Measurements from ENCODE around the gene CYP11A1.
A peak's percentile ranks its signal among the peaks of the same experiment; 100 is the strongest.

CYP11A1 gene

GRCh38 chr15:74340150-74340549, 27.3 kb downstream of the CYP11A1 start:
- DNase-seq, result no peak

DNA sequence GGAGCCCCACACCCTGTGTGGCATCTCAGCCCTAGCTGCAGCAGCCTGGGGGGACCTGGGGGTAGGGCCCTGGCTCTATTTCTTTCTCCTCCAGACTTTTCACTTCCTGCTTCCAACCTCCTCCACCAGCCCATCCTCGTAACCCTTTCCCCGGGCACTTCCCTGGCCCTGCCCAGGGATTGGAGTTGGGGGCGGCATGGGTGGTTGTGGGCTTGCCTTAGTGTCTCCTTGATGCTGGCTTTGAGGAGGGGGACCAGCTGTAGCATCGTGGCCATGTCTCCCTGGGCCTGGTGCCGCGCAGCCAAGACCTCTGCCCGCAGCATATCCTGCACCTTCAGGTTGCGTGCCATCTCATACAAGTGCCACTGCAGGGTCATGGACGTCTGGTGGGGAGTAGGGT, 28.1 kb downstream of the CYP11A1 start:
- DNase-seq, result no peak

DNA sequence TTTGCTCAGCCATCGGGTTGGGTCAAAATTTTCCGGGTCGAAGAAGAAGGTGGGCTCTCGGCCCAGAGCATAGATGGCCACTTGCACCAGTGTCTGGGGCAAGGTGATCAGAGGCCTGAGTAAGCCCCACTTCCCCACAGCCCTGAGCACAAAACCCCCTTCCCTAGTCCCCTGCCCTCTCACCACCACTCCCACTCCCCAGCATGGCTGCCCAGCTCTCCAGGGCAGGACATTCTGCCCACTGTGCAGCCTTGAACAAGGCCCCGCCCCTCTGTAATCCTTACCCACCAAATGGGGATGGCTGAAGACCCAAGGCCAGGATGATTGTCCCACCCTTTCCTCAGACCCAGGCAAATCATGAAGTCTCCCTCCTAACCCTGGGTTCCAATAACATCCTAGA, 28.8 kb downstream of the CYP11A1 start:
- no peak for DNase-seq

- DNase-seq, result no peak
These were observed 29.7 kb downstream of the CYP11A1 start for GRCh38 chr15:74337607-74338211.

GRCh38 chr15:74337146-74337545, 30.3 kb downstream of the CYP11A1 start:
- DNase-seq, result no peak

DNA sequence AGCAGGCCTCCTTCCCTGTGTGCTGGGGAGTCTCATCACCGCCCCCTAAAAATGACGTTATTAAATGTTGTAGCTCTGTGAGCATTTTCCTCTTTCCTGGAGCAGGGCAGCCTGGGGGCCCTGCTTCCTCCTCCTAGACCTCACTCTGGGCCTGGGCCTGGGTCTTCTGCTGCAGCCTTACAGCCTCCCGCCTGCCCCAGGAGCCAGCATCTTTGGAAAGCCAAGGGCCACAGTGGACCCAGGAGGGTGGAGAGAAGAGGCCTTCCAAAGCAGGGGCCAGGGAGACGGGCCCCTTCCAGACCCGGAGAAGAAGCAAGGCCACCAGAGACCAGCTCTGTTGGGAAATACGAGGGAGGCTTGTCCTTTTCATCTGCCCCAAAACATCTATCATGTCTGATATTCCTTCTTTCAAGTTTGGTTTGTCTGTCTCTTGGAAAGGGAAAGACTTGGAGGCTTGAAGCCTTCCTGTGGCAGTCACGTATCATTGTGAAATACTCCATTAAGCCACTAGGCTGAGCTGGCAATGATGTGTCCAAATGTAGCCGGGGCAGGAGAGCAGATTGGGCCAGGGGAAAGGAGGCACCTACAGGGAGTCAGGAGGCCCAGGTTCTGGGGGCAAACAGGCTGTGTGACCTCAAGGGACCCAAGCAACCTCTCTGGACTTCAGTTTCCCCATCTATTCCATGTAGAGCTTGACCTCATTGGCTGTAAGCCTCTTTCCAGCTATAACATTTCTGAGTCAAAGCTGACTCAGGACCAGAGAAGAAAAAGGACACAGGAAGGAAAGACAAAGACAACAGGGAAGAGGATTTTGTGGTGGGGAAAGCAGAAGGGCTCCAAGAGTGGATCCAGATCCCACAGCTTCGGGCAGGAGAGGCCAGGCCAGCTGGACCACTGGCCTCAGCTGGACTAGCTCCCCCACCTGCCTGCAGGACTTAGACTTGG, 31.1 kb downstream of the CYP11A1 start:
- DNase-seq, result no peak

- no peak for DNase-seq
These were observed 32.0 kb downstream of the CYP11A1 start for GRCh38 chr15:74335396-74335795.

GRCh38 chr15:74334127-74334526, 33.3 kb downstream of the CYP11A1 start:
- no peak for DNase-seq

DNA sequence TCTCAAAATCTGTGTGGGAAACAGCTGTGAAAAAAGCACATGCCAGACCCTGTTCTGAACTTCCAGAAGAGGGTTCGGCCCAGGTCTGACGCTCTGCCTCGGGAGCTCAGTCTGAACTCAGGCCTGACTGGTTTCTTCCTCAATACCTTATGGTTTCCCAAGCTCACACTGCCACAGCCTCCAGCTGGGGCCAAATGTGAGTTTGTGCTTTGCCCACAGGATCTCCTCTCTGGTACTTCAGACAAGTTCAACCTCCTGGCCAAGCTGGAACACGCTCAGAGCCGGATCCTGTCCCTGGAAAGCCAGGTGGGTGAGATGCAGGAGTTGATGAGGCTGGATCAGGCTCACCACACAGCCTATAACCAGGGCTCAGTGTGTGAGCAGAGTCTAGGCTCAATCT, 33.8 kb downstream of the CYP11A1 start:
- DNase-seq, result no peak

GRCh38 chr15:74333093-74333492, 34.4 kb downstream of the CYP11A1 start:
- no peak for DNase-seq

DNA sequence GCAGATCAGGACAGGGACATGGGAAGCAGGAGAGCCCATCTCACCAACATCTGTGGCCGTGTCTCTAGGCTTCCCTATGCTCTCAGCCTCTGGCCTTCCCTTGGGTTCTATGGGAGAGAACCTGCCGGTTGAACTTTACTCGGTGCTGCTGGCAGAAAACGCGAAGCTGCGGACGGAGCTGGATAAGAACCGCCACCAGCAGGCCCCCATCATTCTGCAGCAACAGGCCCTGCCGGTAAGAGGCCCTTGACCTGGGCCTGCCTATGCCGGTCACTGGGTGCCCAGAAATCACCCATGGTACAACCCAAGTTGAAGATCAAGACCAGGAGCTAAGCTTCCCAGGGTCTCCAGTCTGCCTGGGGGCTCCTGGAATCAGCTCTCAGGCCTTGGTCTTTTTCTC, 34.8 kb downstream of the CYP11A1 start:
- DNase-seq, result no peak

DNA sequence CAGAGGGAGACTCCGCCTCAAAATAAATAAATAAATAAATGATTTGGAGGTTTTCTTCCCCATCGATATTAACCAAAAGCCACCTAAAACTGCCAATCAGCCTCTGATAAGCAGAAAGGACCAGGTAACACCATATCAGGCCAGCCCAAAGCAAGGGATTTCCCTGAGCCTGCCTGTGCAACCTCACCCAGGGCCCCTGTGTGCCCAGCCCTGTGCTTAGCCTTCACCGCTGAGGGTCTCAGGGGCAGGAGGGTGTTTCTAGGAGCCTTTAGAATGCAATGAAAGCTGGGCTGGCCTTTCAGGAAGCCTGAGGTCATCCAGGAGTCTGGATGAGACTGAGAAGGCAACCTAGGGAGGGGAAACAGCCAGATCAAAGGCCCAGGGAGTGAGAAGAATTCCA, 35.4 kb downstream of the CYP11A1 start:
- no peak for DNase-seq

- DNase-seq, result no peak
These were observed 36.5 kb downstream of the CYP11A1 start for GRCh38 chr15:74330861-74331408.

- no peak for DNase-seq
These were observed 39.0 kb downstream of the CYP11A1 start for GRCh38 chr15:74328331-74329056.

DNA sequence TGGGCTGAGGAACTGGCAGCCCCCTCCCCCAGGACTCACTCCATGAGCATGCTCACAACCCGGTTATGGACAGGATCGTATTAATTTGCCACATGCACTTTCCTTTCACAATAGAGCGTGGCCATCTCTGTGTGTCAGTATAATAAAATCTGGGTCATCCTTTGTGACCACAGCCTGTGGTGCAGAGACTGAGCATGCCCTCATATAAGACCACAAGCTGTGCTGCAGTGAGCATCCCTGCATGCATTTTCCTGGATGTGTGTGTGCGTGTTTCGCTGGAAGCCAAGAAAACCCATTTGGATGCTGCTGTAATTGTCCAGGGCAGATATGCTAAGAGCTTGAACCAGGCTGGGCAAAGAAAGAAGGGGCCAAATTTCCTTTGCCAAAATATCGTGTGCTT, 39.7 kb downstream of the CYP11A1 start:
- DNase-seq, result no peak

- DNase-seq, result no peak
These were observed 40.7 kb downstream of the CYP11A1 start for GRCh38 chr15:74326746-74327145.

DNA sequence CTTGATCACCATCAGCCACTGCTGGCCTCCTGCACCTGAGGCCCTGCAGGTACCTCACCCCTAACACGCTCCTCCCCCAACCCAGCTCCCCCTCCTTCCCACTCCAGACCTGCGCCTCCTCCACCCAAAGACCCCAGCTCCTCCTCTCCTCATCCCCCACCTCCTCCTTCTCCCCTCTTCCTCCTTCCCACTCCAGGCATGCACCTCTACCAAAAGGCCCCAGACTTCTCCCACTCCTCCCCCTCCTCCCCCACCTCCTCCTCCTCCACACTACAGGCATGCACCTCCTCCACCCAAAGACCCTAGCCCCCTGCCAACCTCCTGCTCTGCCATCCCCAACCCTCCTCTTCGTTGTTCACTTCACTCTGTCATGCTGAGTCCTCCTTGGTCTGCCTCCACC, 42.7 kb downstream of the CYP11A1 start:
- no peak for DNase-seq

DNA sequence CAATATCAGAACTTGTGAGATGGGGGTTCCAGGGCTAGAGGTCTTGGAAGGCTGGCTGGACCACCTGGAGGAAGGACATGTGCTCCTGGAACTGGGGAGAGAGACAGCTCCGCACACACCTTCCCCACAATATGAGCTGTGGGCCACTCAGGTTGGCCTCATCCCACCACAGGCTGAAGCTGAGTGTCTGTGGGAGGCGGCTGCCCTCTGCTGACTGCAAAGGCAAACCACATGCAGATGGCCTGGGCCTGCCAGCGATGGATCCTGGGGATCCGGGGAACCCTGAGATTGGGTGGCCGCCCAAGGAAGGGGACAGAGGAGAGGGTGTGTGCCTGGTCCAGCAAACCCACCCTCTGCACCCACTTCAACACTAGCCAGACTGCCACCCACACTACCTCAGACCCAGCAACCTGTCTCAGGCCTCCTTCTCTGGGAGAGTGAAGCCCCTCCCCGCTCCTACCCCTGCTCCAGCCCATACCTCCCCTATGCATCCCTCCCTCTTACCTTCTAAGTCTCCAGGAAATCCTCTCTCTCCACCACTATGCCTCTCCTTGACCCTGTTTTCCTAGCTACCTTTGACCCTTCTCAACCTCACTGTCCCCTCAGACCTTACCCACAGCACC, 44.8 kb downstream of the CYP11A1 start:
- peak; percentile 59 for DNase-seq

- no peak for DNase-seq
These were observed 46.8 kb downstream of the CYP11A1 start for GRCh38 chr15:74320352-74321247.

- no peak for DNase-seq
These were observed 47.7 kb downstream of the CYP11A1 start for GRCh38 chr15:74319596-74320351.

DNA sequence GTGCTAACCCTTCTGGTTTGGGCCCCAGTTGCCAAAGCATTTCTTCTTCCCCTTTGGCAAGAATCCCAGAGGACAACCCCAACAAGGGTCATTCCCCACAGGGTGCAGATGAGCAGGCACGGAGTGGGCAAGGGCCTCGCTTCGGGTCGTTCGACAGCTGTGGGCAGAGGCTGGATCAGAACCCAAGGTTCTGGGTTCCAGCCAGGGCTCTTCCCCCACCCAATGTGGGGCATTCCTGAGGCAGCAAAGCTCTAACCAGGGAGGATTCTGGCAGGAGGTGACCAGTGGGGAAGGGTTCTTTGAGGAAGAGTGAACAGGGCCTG, 48.3 kb downstream of the CYP11A1 start:
- DNase-seq, result no peak
